HCT116 (cell line): ENCODE results near the gene CLEC18A. TPM values are rescaled to one million over a fixed set of nuclear protein-coding genes. Genes with fewer than 3 reads are reported as not detected.
A peak's percentile ranks its signal among the peaks of the same experiment; 100 is the strongest.

Experiments
- ATAC-seq: fragments of 200-7000 bp; cut with Tn5 transposase; 2 replicates; pipeline ENCODE4 v1.9.1; 2020; ENCODE audit warnings: mild to moderate bottlenecking, moderate library complexity
- BruUV-seq: library from RNA; stranded (reverse); fragments of 400-500 nt; replicated peaks from 2 replicates; lab custom pipeline; 2021; lab: Mats Ljungman, UMichigan
- CTCF ChIA-PET: fragments of 300-600 bp; sonication (Branson Sonifier 250); formaldehyde crosslinking; loops from one replicate; lab custom pipeline; 2021; ENCODE audit warnings: antibody characterized with exemption; lab: Charles Lee
- POLR2A ChIA-PET: fragments of 300-600, 350-600 bp; sonication (Branson Sonifier 250); formaldehyde crosslinking; loops from one replicate; lab custom pipeline; 2021; ENCODE audit warnings: antibody characterized with exemption; lab: Charles Lee
- RAD21 ChIA-PET, 2 experiments: fragments of 300-600 bp; sonication (Branson Sonifier 250); formaldehyde crosslinking; loops; one replicate each; lab custom pipeline; 2023; ENCODE audit warnings: low total read pairs in 2 of 2; ENCODE audit not compliant: uncharacterized antibody in 2 of 2, unreplicated experiment in 2 of 2, low non-redundant PET in 1 of 2; lab: Charles Lee
- DNase-seq: peaks from one replicate; pipeline ENCODE4 v3.0.0-alpha.2; 2010; ENCODE audit warnings: low read depth, low spot score
- H2AFZ ChIP-seq: fragments of 200-600 bp; shearing (Covaris generic), sonication (generic); 2 replicates; pipeline ENCODE4 v1.6.1; 2017; ENCODE audit warnings: low read depth, mixed run types, mixed read lengths, antibody characterized with exemption, low read length; ENCODE audit not compliant: poor library complexity, severe bottlenecking
- H3K27ac ChIP-seq: 2 replicates; pipeline ENCODE4 v1.5.1; 2012; ENCODE audit warnings: low read depth, low read length
- H3K27me3 ChIP-seq: fragments of 200-600 bp; sonication (generic); 2 replicates; pipeline ENCODE4 v1.6.1; 2016; ENCODE audit warnings: mixed run types, low read length, mixed read lengths; ENCODE audit not compliant: insufficient read depth
- H3K36me3 ChIP-seq, 2 experiments: fragments of 200-500 bp in 1 of 2; fragments of 200-600 bp in 1 of 2; sonication (Bioruptor generic) in 1 of 2; sonication (generic) in 1 of 2; 2 replicates each; pipeline versions ENCODE4 v1.5.1 to v1.6.1; 2014 to 2016; ENCODE audit warnings: low read length in 2 of 2, inconsistent platforms in 1 of 2, mixed read lengths in 1 of 2, mixed run types in 1 of 2; ENCODE audit not compliant: insufficient read depth in 2 of 2, control insufficient read depth in 1 of 2
- H3K4me1 ChIP-seq, 2 experiments: fragments of 200-600 bp in 1 of 2; sonication (generic) in 1 of 2; 2 replicates each; pipeline versions ENCODE4 v1.5.1 to v1.6.1; 2012 to 2017; ENCODE audit warnings: low read length in 2 of 2, inconsistent platforms in 1 of 2, mild to moderate bottlenecking in 1 of 2, mixed read lengths in 1 of 2, mixed run types in 1 of 2, moderate library complexity in 1 of 2; ENCODE audit not compliant: insufficient read depth in 2 of 2, control insufficient read depth in 1 of 2
- H3K4me2 ChIP-seq: fragments of 200-600 bp; sonication (generic); 2 replicates; pipeline ENCODE4 v1.6.1; 2017; ENCODE audit warnings: mixed run types, low read length, mixed read lengths
- H3K4me3 ChIP-seq, 2 experiments: fragments of 200-600 bp in 1 of 2; sonication (generic) in 1 of 2; replicated peaks in 1 of 2; 2 replicates each; pipeline ENCODE4 v1.5.1; 2011 to 2016; ENCODE audit warnings: low read length in 2 of 2, control low read depth in 1 of 2, low read depth in 1 of 2, mild to moderate bottlenecking in 1 of 2, mixed read lengths in 1 of 2, mixed run types in 1 of 2
- H3K79me2 ChIP-seq: fragments of 200-600 bp; sonication (generic); 2 replicates; pipeline ENCODE4 v1.6.1; 2017; ENCODE audit warnings: mild to moderate bottlenecking, mixed run types, low read length, moderate library complexity, mixed read lengths; ENCODE audit not compliant: insufficient read depth
- H3K9ac ChIP-seq: fragments of 200-600 bp; sonication (generic); 2 replicates; pipeline ENCODE4 v1.6.1; 2016; ENCODE audit warnings: low read length, mixed read lengths
- H3K9me2 ChIP-seq: fragments of 200-600 bp; sonication (generic), shearing (Covaris generic); 2 replicates; pipeline ENCODE4 v1.6.1; 2017; ENCODE audit warnings: mixed run types, mild to moderate bottlenecking, moderate library complexity; ENCODE audit not compliant: insufficient read depth
- H3K9me3 ChIP-seq, 2 experiments: fragments of 200-500 bp in 1 of 2; fragments of 200-600 bp in 1 of 2; sonication (Bioruptor generic) in 1 of 2; sonication (generic) in 1 of 2; 2 replicates each; pipeline ENCODE4 v1.6.1; 2014 to 2017; ENCODE audit warnings: low read length in 2 of 2, mixed read lengths in 2 of 2, inconsistent platforms in 1 of 2, low read depth in 1 of 2, mild to moderate bottlenecking in 1 of 2, mixed run types in 1 of 2, moderate library complexity in 1 of 2; ENCODE audit not compliant: control insufficient read depth in 1 of 2, insufficient read depth in 1 of 2
- H4K20me1 ChIP-seq: fragments of 200-600 bp; sonication (generic), shearing (Covaris generic); 2 replicates; pipeline ENCODE4 v1.6.1; 2017; ENCODE audit warnings: mixed run types, mild to moderate bottlenecking, moderate library complexity; ENCODE audit not compliant: insufficient read depth
- CTCF ChIP-seq, 3 experiments: fragments of 200-600 bp in 1 of 3; sonication (generic) in 1 of 3; IDR thresholded peaks in 2 of 3; conservative IDR thresholded peaks in 1 of 3; 2 replicates each; pipeline ENCODE4 v1.5.1; 2012 to 2017; ENCODE audit warnings: low read depth in 2 of 3, low read length in 2 of 3, antibody characterized with exemption in 1 of 3, borderline replicate concordance in 1 of 3, control low read depth in 1 of 3, mild to moderate bottlenecking in 1 of 3, mixed read lengths in 1 of 3, mixed run types in 1 of 3, moderate library complexity in 1 of 3; ENCODE audit not compliant: insufficient read depth in 1 of 3
- MAX ChIP-seq: IDR thresholded peaks from 2 replicates; pipeline ENCODE4 v1.6.1; 2012
- POLR2A ChIP-seq: IDR thresholded peaks from 2 replicates; pipeline ENCODE4 v1.7.0; 2011; ENCODE audit warnings: borderline replicate concordance; ENCODE audit not compliant: insufficient read depth, insufficient read length; ENCODE audit errors: extremely low read depth
- RAD21 ChIP-seq: IDR thresholded peaks from 2 replicates; pipeline ENCODE4 v1.6.1; 2012; ENCODE audit warnings: low read depth, mild to moderate bottlenecking
- SIN3A ChIP-seq: IDR thresholded peaks from 2 replicates; pipeline ENCODE4 v1.6.1; 2012; ENCODE audit warnings: low read depth
- SP1 ChIP-seq: IDR thresholded peaks from 2 replicates; pipeline ENCODE4 v1.6.1; 2012; ENCODE audit warnings: low read depth
- SRF ChIP-seq: IDR thresholded peaks from 2 replicates; pipeline ENCODE4 v1.6.1; 2012; ENCODE audit warnings: low read depth
- intact Hi-C: fragments of 100-400 bp; cut with micrococcal nuclease; formaldehyde crosslinking; loops from 2 replicates; pipeline ENCODE4 v1.10.0; 2022
- total RNA-seq: library from RNA; stranded (reverse); gene quantifications from one replicate; pipeline ENCODE4 v1.2.1, GENCODE V29; 2021; ENCODE audit not compliant: unreplicated experiment

Gene CLEC18A
- total RNA-seq, 1 experiment from 2014 or later, result 1.0 TPM

GRCh38 chr16:69904495-69905170, 46.5 kb upstream of the CLEC18A start:
- no peak for TF ChIP-seq RAD21
- TF ChIP-seq SRF, result peak; percentile 57; the same call in 1 of the 2 replicates
- ChIA-PET CTCF (no interaction called here), POLR2A (no interaction called here), RAD21 (no interaction called here)
- intact Hi-C loops, result no loop called here
- H3K27me3 ChIP-seq, result no peaks in the 10 kb centered on the region
- ATAC-seq, result no peak
- H4K20me1 ChIP-seq, result no peaks in the 10 kb centered on the region; the same call in 1 of the 2 replicates
- H2AFZ ChIP-seq, result no peak overlapping the region
- H3K4me3 ChIP-seq, result no peak overlapping the region
- no peak overlapping the region for H3K4me2 ChIP-seq
- no peak overlapping the region for H3K27ac ChIP-seq
- H3K9me2 ChIP-seq, result no peaks in the 10 kb centered on the region
- H3K36me3 ChIP-seq, result peaks cover 0 to 1% of the 10 kb centered on the region in 2 experiments; a peak in 1 of 4 replicates
- H3K79me2 ChIP-seq, result no peaks in the 10 kb centered on the region
- no peak for DNase-seq
- H3K9ac ChIP-seq, result no peak overlapping the region
- BruUV-seq, result no TSS peak
- no peaks in the 10 kb centered on the region for H3K4me1 ChIP-seq
- H3K9me3 ChIP-seq, result no peaks in the 10 kb centered on the region

GRCh38 chr16:69905171-69905555, 46.0 kb upstream of the CLEC18A start:
- H3K27me3 ChIP-seq, result no peaks in the 10 kb centered on the region
- H3K9me2 ChIP-seq, result no peaks in the 10 kb centered on the region
- H3K4me2 ChIP-seq, result no peak overlapping the region
- no peaks in the 10 kb centered on the region for H3K4me1 ChIP-seq
- H3K9me3 ChIP-seq, result no peaks in the 10 kb centered on the region
- ATAC-seq, result no peak
- H3K79me2 ChIP-seq, result no peaks in the 10 kb centered on the region
- no TSS peak for BruUV-seq
- DNase-seq, result no peak
- H3K36me3 ChIP-seq, result peaks cover 0 to 3% of the 10 kb centered on the region in 2 experiments; a peak in 1 of 4 replicates
- ChIA-PET RAD21 (no interaction called here), CTCF (no interaction called here), POLR2A (no interaction called here)
- no peaks in the 10 kb centered on the region; the same call in 1 of the 2 replicates for H4K20me1 ChIP-seq
- H3K27ac ChIP-seq, result no peak overlapping the region
- H3K4me3 ChIP-seq, result no peak overlapping the region
- intact Hi-C loops, result no loop called here
- H3K9ac ChIP-seq, result no peak overlapping the region
- H2AFZ ChIP-seq, result no peak overlapping the region
- no peak for TF ChIP-seq SIN3A
- no peak for TF ChIP-seq SP1
- no peak for TF ChIP-seq MAX
- no peak for TF ChIP-seq POLR2A
- no peak for TF ChIP-seq CTCF (IDR thresholded peaks at IDR 0.05 in 2 of 3, conservative IDR thresholded peaks at IDR 0.05 in 1 of 3; ENCODE audit: borderline replicate concordance in 1 of 3, insufficient read depth in 1 of 3, low read depth in 2 of 3, low read length in 2 of 3)
- TF ChIP-seq, all 23 proteins: peak for 0
